OCI-LY3 (cell line): Measurements from ENCODE around the gene EDA.

ENCODE experiments used
- H2AFZ ChIP-seq: fragments of 200-600, 300-600 bp; shearing (Covaris generic); 2 replicates; pipeline ENCODE4 v1.6.0; 2014; ENCODE audit warnings: antibody characterized with exemption, low read depth, low read length
- H3K27ac ChIP-seq: fragments of 200-600, 300-600 bp; sonication (generic); 2 replicates; pipeline ENCODE4 v1.5.1; 2014; ENCODE audit warnings: mild to moderate bottlenecking, low read length, moderate library complexity, mixed read lengths
- H3K27me3 ChIP-seq: fragments of 200-600, 300-600 bp; sonication (generic); 2 replicates; pipeline ENCODE4 v1.6.1; 2014; ENCODE audit warnings: low read depth, low read length, mixed read lengths
- H3K36me3 ChIP-seq: fragments of 200-600, 300-600 bp; sonication (generic); replicated peaks from 2 replicates; pipeline ENCODE3; 2014; ENCODE audit warnings: low read depth, low read length, mixed read lengths
- H3K4me1 ChIP-seq: fragments of 300-600, 200-600 bp; sonication (generic); 2 replicates; pipeline ENCODE4 v1.6.1; 2014; ENCODE audit warnings: low read length, mixed read lengths
- H3K4me2 ChIP-seq: fragments of 200-600, 300-600 bp; sonication (generic); 2 replicates; pipeline ENCODE4 v1.6.1; 2014; ENCODE audit warnings: low read length, mixed read lengths
- H3K4me3 ChIP-seq: fragments of 300-600, 200-600 bp; sonication (generic); 2 replicates; pipeline ENCODE4 v1.5.1; 2014; ENCODE audit warnings: antibody characterized with exemption, mild to moderate bottlenecking, low read length, moderate library complexity
- H3K79me2 ChIP-seq: fragments of 300-600, 200-600 bp; shearing (Covaris generic); 2 replicates; pipeline ENCODE4 v1.6.1; 2014; ENCODE audit warnings: mild to moderate bottlenecking, low read length, mixed read lengths
- H3K9ac ChIP-seq: fragments of 300-600, 200-600 bp; shearing (Covaris generic); 2 replicates; pipeline ENCODE4 v1.6.0; 2014; ENCODE audit warnings: mild to moderate bottlenecking, low read length, moderate library complexity
- H3K9me3 ChIP-seq: fragments of 200-600, 300-600 bp; shearing (Covaris generic); 2 replicates; pipeline ENCODE4 v1.6.1; 2014; ENCODE audit warnings: low read length, mixed read lengths; ENCODE audit not compliant: insufficient read depth
- H4K20me1 ChIP-seq: fragments of 200-600, 300-600 bp; sonication (generic); 2 replicates; pipeline ENCODE4 v1.6.1; 2016; ENCODE audit warnings: low read length, mixed read lengths; ENCODE audit not compliant: insufficient read depth
- CTCF ChIP-seq: fragments of 200-600, 300-600 bp; sonication (generic); IDR thresholded peaks from 2 replicates; pipeline ENCODE4 v1.5.1; 2014; ENCODE audit warnings: antibody characterized with exemption, low read length, low read depth
- EZH2phosphoT487 ChIP-seq: fragments of 200-600 bp; shearing (Covaris generic); IDR thresholded peaks from 2 replicates; pipeline ENCODE4 v1.6.1; 2018; ENCODE audit warnings: antibody characterized with exemption, mixed run types, low read depth

Gene EDA

GRCh38 chrX:69748055-69748454 lies 132.1 kb downstream of the EDA start:
- Histone ChIP-seq H3K27ac (no peak overlapping the region), H3K27me3 (no peaks in the 10 kb centered on the region), H3K9me3 (no peaks in the 10 kb centered on the region), H2AFZ (no peak overlapping the region), H3K79me2 (no peaks in the 10 kb centered on the region), H3K9ac (no peak overlapping the region), H3K4me2 (no peak overlapping the region), H4K20me1 (no peaks in the 10 kb centered on the region), H3K4me3 (no peak overlapping the region), H3K4me1 (no peaks in the 10 kb centered on the region), H3K36me3 (no peaks in the 10 kb centered on the region)
- TF ChIP-seq EZH2phosphoT487 (no peak), CTCF (no peak)

DNA sequence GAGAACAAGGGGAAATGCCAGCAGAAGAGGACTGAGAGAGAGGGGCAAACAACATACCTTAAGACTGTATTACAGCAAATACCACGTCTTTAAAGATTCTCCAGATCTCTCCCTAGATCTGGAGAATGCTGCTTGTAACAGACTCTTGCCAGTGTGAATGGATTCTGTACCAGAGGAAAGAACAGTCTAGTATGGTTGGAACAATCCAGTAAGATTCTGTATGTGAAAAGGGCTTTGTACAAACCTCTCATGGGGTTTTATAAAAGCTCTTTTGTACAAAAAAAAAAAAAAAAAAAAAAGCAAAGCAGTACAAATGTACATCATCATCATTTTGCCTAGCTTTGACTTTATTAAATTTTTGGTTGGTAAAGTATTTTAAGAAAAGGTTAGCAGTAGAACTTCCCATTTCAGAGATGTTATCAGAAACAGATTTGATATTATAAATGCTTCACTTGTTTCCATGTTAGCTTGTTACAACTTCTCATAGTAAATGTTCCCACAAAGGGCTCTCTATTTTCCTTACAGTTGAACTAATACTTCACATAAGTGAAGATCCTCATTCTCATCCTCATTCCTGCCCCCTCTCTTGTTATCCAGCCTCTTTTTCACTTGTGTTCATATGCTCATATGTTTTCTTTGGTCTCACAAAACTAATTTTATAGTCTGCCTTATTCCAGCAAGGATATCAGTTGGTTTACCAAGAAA lies 144.2 kb downstream of the EDA start:
- Histone ChIP-seq H3K27me3 (no peaks in the 10 kb centered on the region), H3K9me3 (no peaks in the 10 kb centered on the region), H3K79me2 (no peaks in the 10 kb centered on the region), H3K36me3 (no peaks in the 10 kb centered on the region), H3K9ac (no peak overlapping the region), H2AFZ (no peak overlapping the region), H4K20me1 (no peaks in the 10 kb centered on the region), H3K27ac (no peak overlapping the region), H3K4me2 (no peak overlapping the region), H3K4me1 (no peaks in the 10 kb centered on the region), H3K4me3 (no peak overlapping the region)
- TF ChIP-seq CTCF: no peak
- no peak for TF ChIP-seq EZH2phosphoT487

DNA sequence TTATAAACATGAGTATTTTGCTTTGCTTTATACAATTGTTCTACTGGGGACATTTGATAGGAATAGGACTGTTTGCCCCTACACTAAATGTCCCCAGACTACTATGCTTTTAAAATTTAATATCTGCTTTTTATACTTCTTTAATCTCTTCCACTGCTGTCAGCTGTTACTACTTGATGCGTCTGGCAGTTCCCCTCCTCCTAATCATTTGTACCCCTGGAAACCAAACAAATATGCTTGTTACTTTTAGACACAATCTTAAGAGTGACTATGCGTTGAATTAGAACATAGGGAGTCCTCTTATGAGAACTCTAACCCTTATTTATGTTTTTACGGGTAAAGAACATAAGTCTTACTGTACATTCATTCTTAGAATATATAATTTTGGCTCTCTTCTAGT lies 145.7 kb downstream of the EDA start:
- Histone ChIP-seq H3K9ac (no peak overlapping the region), H3K36me3 (no peaks in the 10 kb centered on the region), H3K27me3 (no peaks in the 10 kb centered on the region), H3K9me3 (no peaks in the 10 kb centered on the region), H3K4me1 (no peaks in the 10 kb centered on the region), H2AFZ (no peak overlapping the region), H3K79me2 (no peaks in the 10 kb centered on the region), H3K27ac (no peak overlapping the region), H3K4me2 (no peak overlapping the region), H3K4me3 (no peak overlapping the region), H4K20me1 (no peaks in the 10 kb centered on the region)
- TF ChIP-seq CTCF (no peak), EZH2phosphoT487 (no peak)

DNA sequence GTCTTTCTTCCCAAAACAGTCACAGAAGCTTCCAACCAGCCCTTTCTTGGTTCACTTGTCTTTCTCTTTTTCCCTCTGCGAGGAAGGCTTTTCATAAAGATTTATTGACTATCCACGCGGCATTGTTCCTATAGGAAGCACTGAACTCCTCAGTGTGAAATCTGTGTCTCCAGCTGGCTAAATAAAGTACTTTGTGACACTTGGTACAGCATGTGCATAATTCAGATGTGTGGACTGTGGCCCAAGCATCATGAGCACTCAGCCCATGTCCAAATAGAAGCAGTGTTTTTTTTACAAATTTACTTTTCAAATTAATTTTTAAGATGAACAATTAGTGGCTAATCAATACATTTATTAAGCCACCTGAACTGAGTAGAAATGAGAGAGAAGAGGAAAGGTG lies 146.4 kb downstream of the EDA start:
- no peaks in the 10 kb centered on the region for H3K27me3 ChIP-seq
- H3K27ac ChIP-seq: no peak overlapping the region
- H3K4me1 ChIP-seq: no peaks in the 10 kb centered on the region
- H4K20me1 ChIP-seq: no peaks in the 10 kb centered on the region
- H3K4me3 ChIP-seq: no peak overlapping the region
- H3K36me3 ChIP-seq: no peaks in the 10 kb centered on the region
- H3K4me2 ChIP-seq: no peak overlapping the region
- no peaks in the 10 kb centered on the region for H3K9me3 ChIP-seq
- no peak overlapping the region for H3K9ac ChIP-seq
- no peak for TF ChIP-seq EZH2phosphoT487
- TF ChIP-seq CTCF: no peak
- no peak overlapping the region for H2AFZ ChIP-seq
- H3K79me2 ChIP-seq: no peaks in the 10 kb centered on the region
